ENCODE results near the gene BUB3. TPM values are rescaled to one million over a fixed set of nuclear protein-coding genes. Genes with fewer than 3 reads are reported as not detected.

BUB3 gene, protein sequence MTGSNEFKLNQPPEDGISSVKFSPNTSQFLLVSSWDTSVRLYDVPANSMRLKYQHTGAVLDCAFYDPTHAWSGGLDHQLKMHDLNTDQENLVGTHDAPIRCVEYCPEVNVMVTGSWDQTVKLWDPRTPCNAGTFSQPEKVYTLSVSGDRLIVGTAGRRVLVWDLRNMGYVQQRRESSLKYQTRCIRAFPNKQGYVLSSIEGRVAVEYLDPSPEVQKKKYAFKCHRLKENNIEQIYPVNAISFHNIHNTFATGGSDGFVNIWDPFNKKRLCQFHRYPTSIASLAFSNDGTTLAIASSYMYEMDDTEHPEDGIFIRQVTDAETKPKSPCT
- total RNA-seq (2021; fragmentation: NEBNext Ultra II Directional; extraction: Animal tissue kit (Norgen Biotek cat#: 25700)) (184 and 207 TPM in 2 replicates), polyA plus RNA-seq (2011; rRNA removed) (183 and 187 TPM in 2 replicates), polyA minus RNA-seq (2011; rRNA and poly(A)+ RNA removed) (387 and 444 TPM in 2 replicates)
- polyA plus RNA-seq (2011; cell fraction: cytosol; rRNA removed): 273 TPM
- 335 TPM for polyA plus RNA-seq (2011; cell fraction: nucleus; rRNA removed)
- polyA plus RNA-seq (2012, experiment 1 of 2): 205 to 238 TPM (median 210 TPM) in 4 replicates
- 23.6 TPM for polyA plus RNA-seq (2012, experiment 2 of 2)
- polyA plus RNA-seq (2013, experiment 1 of 2): 139 TPM
- 140 TPM for polyA plus RNA-seq (2013, experiment 2 of 2)
- 179 TPM for polyA minus RNA-seq (2011; cell fraction: cytosol; rRNA and poly(A)+ RNA removed)
- polyA minus RNA-seq (2011; cell fraction: nucleus; rRNA and poly(A)+ RNA removed): 286 TPM
- long read RNA-seq, experiment 1, full-length matches to known transcripts: 100 of 179 reads
- long read RNA-seq, experiment 1, partial matches to known transcripts: 74 of 179 reads
- long read RNA-seq, experiment 1, other reads (novel, unspliced or antisense): 5 of 179 reads
- long read RNA-seq, experiment 2, full-length matches to known transcripts: 311 of 392 reads
- long read RNA-seq, experiment 2, partial matches to known transcripts: 77 of 392 reads
- long read RNA-seq, experiment 2, other reads (novel, unspliced or antisense): 4 of 392 reads

DNA sequence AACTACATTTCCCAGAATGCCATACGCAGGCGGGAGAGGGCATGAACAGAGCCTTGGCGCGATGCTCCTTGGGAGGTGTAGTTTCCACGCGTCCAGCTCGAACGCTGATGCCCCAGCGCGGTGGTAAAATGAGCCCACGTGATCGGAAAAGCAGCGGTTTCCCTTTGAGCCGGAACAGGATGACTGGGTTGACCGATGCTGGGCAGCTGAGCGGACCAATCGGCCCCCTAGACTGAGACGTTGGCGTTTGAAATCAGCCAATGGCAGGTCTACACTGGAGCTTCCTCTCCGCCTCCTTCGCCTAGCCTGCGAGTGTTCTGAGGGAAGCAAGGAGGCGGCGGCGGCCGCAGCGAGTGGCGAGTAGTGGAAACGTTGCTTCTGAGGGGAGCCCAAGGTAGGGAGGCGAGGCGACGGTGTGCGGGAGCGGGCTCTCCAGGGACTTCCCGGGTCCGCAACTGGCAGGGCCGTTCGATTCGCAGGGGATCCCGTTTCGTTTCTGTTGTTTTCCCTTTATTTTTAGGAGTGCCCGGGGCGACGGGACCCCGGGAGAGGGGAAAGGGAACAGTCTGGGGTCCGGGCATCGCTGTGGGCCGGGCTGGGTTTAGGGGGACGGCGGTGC lies at the start of gene BUB3:
BUB3 (plus strand) TSS at position 311 of the 619 bp plus-strand sequence. CDS start 516 bp downstream, outside the sequence.
- DNase-seq (ENCODE audit: low read depth in 1 of 2, low spot score in 2 of 2): peak; percentile 87 to 99
- Histone ChIP-seq H3K56ac (replicated peaks; ENCODE audit: insufficient read length, low read depth, low read length) (peak within 1 kb of the TSS; percentile 92), H4K5ac (ENCODE audit: insufficient read length, low read depth, low read length) (peak within 1 kb of the TSS; percentile 87), H3K4me1 (replicated peaks in 1 of 4; ENCODE audit: control insufficient read depth in 3 of 4, insufficient read depth in 4 of 4, low read length in 3 of 4) (peaks cover 4 to 22% (median 14%) of the 10 kb centered on the region in 4 experiments), H3K4ac (replicated peaks; ENCODE audit: insufficient read length, low read depth, low read length) (no peak within 1 kb of the TSS), H3K4me2 (ENCODE audit: insufficient read depth in 1 of 2, low read depth in 2 of 2, low read length in 2 of 2) (peak within 1 kb of the TSS; percentile 74 to 82), H2BK20ac (ENCODE audit: low read length) (peak within 1 kb of the TSS; percentile 25; the same call in 1 of the 2 replicates), H2BK120ac (replicated peaks; ENCODE audit: low read depth, low read length) (peak within 1 kb of the TSS; percentile 51), H3K36me3 (ENCODE audit: control insufficient read depth in 2 of 4, insufficient read depth in 4 of 4, low read length in 3 of 4) (peaks cover 5 to 41% (median 21%) of the 10 kb centered on the region in 4 experiments), H2BK12ac (ENCODE audit: low read depth, low read length) (no peak within 1 kb of the TSS; the same call in 1 of the 2 replicates), H3K27me3 (replicated peaks in 1 of 4; ENCODE audit: control insufficient read depth in 3 of 4, extremely low read depth in 1 of 4, insufficient read depth in 3 of 4, low read length in 3 of 4) (peaks cover 14 to 39% (median 26%) of the 10 kb centered on the region in 4 experiments; a peak in 6 of 7 replicates), H3K4me3 (ENCODE audit: extremely low read depth in 1 of 4, insufficient read depth in 2 of 4, low read depth in 3 of 4, low read length in 4 of 4) (peak within 1 kb of the TSS; percentile 78 to 94 (median 92)), H3K18ac (ENCODE audit: extremely low read depth, low read length) (peak within 1 kb of the TSS; percentile 97), H3K79me1 (ENCODE audit: low read depth, low read length) (peaks cover 9% of the 10 kb centered on the region; the same call in 1 of the 2 replicates), H2AK5ac (ENCODE audit: low read depth, low read length) (no peak within 1 kb of the TSS), H3K9me3 (ENCODE audit: insufficient read depth in 2 of 2, low read depth in 1 of 2, low read length in 1 of 2) (no peaks in the 10 kb centered on the region), H4K20me1 (replicated peaks in 1 of 2; ENCODE audit: control insufficient read depth in 1 of 2, insufficient read depth in 2 of 2, low read length in 2 of 2) (peaks cover 10 to 20% of the 10 kb centered on the region in 2 experiments), H4K8ac (ENCODE audit: extremely low read depth, insufficient read depth, low read length) (peak within 1 kb of the TSS; percentile 93; the same call in 1 of the 2 replicates), H4K91ac (replicated peaks; ENCODE audit: insufficient read length, low read length) (peak within 1 kb of the TSS; percentile 96), H2BK15ac (ENCODE audit: low read length) (no peak within 1 kb of the TSS; the same call in 1 of the 2 replicates), H3K27ac (ENCODE audit: low read depth, low read length) (peak within 1 kb of the TSS; percentile 83; the same call in 1 of the 2 replicates), H2BK5ac (ENCODE audit: low read depth, low read length) (peak within 1 kb of the TSS; percentile 88), H3K23me2 (ENCODE audit: low read depth, low read length) (peaks cover 19% of the 10 kb centered on the region), H3K23ac (ENCODE audit: insufficient read length) (no peak within 1 kb of the TSS), H2AFZ (ENCODE audit: low read length) (no peak within 1 kb of the TSS), H3K14ac (ENCODE audit: insufficient read length) (no peak within 1 kb of the TSS), H3K79me2 (ENCODE audit: control insufficient read depth in 1 of 2, insufficient read depth in 2 of 2, low read length in 2 of 2) (peaks cover 16 to 46% of the 10 kb centered on the region in 2 experiments), H3K9ac (replicated peaks in 1 of 4; ENCODE audit: extremely low read depth in 1 of 4, low read depth in 3 of 4, low read length in 3 of 4) (peak within 1 kb of the TSS; percentile 84 to 92 (median 86))
- 1% methylated on average over 45 of the region's 50 CpGs; no CpG with 5 or more reads in 1 of the 2 experiments for WGBS, 2 experiments (ENCODE audit: extremely low coverage in 1 of 2, insufficient coverage in 1 of 2, insufficient read length in 1 of 2, insufficient replicate concordance in 2 of 2, low coverage in 1 of 2, low lambda C conversion rate in 2 of 2, missing lambda C conversion rate in 1 of 2)
- ChIA-PET CTCF (ENCODE audit: partially characterized antibody) (interaction anchor here (0.9 to 2.6 kb wide), 4 partner anchors 15 to 309 kb away, joined by 3 to 7 read pairs (median 4); no protein-coding TSS in a partner anchor), POLR2A (ENCODE audit: partially characterized antibody) (interaction anchor here (0.6 to 4.3 kb wide), 9 partner anchors 9 to 782 kb away, joined by 3 to 22 read pairs (median 3); no protein-coding TSS in a partner anchor)
- peak; percentile 88 for FAIRE-seq
- peak; percentile 84 for TF ChIP-seq CREB1 (IDR thresholded peaks at IDR 0.05)
- TF ChIP-seq SUZ12 (IDR thresholded peaks at IDR 0.05; ENCODE audit: low read length): no peak
- TF ChIP-seq SP1 (IDR thresholded peaks at IDR 0.05; ENCODE audit: low read depth, low read length): peak; percentile 96
- no peak; the same call in 1 of the 2 replicates for TF ChIP-seq YY1 (IDR thresholded peaks at IDR 0.05; ENCODE audit: low read depth, low read length)
- peak; percentile 88 for TF ChIP-seq CHD2 (IDR thresholded peaks at IDR 0.05; ENCODE audit: low read length)
- TF ChIP-seq SIN3A (conservative IDR thresholded peaks at IDR 0.05 in 1 of 2, IDR thresholded peaks at IDR 0.05 in 1 of 2; ENCODE audit: low read depth in 1 of 2, low read length in 2 of 2): peak in 1 of 2 experiments; percentile 85; a peak in 2 of 4 replicates
- peak; percentile 74; the same call in 1 of the 2 replicates for TF ChIP-seq TAF1 (IDR thresholded peaks at IDR 0.05; ENCODE audit: low read depth, low read length)
- no peak for TF ChIP-seq EGR1 (IDR thresholded peaks at IDR 0.05; ENCODE audit: borderline replicate concordance, low read depth, low read length)

All from H1 (cell line).